ENCODE data around the gene USP22.

Gene USP22

GRCh38 chr17:21043296-21044232, 753 bp upstream of the USP22 start:
- Histone ChIP-seq H3K79me2 (ENCODE audit: insufficient read depth, low read depth) (peaks cover 36% of the 10 kb centered on the region), H2AFZ (ENCODE audit: low read depth) (peak overlapping the region; percentile 74), H3K4me1 (ENCODE audit: low read depth, poor library complexity, severe bottlenecking) (peaks cover 31% of the 10 kb centered on the region), H3K36me3 (ENCODE audit: insufficient read depth) (no peaks in the 10 kb centered on the region), H3K27ac (peak overlapping the region; percentile 92), H4K20me1 (ENCODE audit: insufficient read depth) (peaks cover 4% of the 10 kb centered on the region; the same call in 1 of the 2 replicates), H3K4me3 (IDR thresholded peaks at IDR 0.05; ENCODE audit: insufficient read depth, low read depth, low read length) (no peak overlapping the region), H3K27me3 (ENCODE audit: insufficient read depth, low read depth) (no peaks in the 10 kb centered on the region), H3K4me2 (peak overlapping the region; percentile 71), H3K9ac (peak overlapping the region; percentile 84)
- peak; percentile 68 for TF ChIP-seq CTCF (conservative IDR thresholded peaks at IDR 0.05; ENCODE audit: low read depth, low read length)

GRCh38 chr17:21041741-21042457, 912 bp downstream of the USP22 start:
- Histone ChIP-seq H3K27me3 (ENCODE audit: insufficient read depth, low read depth) (no peaks in the 10 kb centered on the region), H2AFZ (ENCODE audit: low read depth) (no peak overlapping the region), H3K79me2 (ENCODE audit: insufficient read depth, low read depth) (peaks cover 53% of the 10 kb centered on the region), H3K9ac (peak overlapping the region; percentile 88; the same call in 1 of the 2 replicates), H3K4me3 (IDR thresholded peaks at IDR 0.05; ENCODE audit: insufficient read depth, low read depth, low read length) (no peak overlapping the region), H4K20me1 (ENCODE audit: insufficient read depth) (peaks cover 16% of the 10 kb centered on the region; the same call in 1 of the 2 replicates), H3K4me2 (peak overlapping the region; percentile 68), H3K4me1 (ENCODE audit: low read depth, poor library complexity, severe bottlenecking) (peaks cover 47% of the 10 kb centered on the region), H3K27ac (peak overlapping the region; percentile 88), H3K36me3 (ENCODE audit: insufficient read depth) (no peaks in the 10 kb centered on the region)
- TF ChIP-seq CTCF (conservative IDR thresholded peaks at IDR 0.05; ENCODE audit: low read depth, low read length): no peak

- peak overlapping the region; percentile 88; the same call in 1 of the 2 replicates for H3K9ac ChIP-seq
- H3K4me2 ChIP-seq: peak overlapping the region; percentile 68
- TF ChIP-seq CTCF (conservative IDR thresholded peaks at IDR 0.05; ENCODE audit: low read depth, low read length): 0 out of 2 replicates have a peak, but pooled peaks have one; percentile 14
- H3K4me3 ChIP-seq (IDR thresholded peaks at IDR 0.05; ENCODE audit: insufficient read depth, low read depth, low read length): no peak overlapping the region
- no peaks in the 10 kb centered on the region for H3K36me3 ChIP-seq (ENCODE audit: insufficient read depth)
- H4K20me1 ChIP-seq (ENCODE audit: insufficient read depth): peaks cover 16% of the 10 kb centered on the region; the same call in 1 of the 2 replicates
- H2AFZ ChIP-seq (ENCODE audit: low read depth): no peak overlapping the region
- no peak overlapping the region; the same call in 1 of the 2 replicates for H3K27ac ChIP-seq
- peaks cover 65% of the 10 kb centered on the region for H3K4me1 ChIP-seq (ENCODE audit: low read depth, poor library complexity, severe bottlenecking)
- no peaks in the 10 kb centered on the region for H3K27me3 ChIP-seq (ENCODE audit: insufficient read depth, low read depth)
- peaks cover 72% of the 10 kb centered on the region for H3K79me2 ChIP-seq (ENCODE audit: insufficient read depth, low read depth)
These were observed 2.8 kb downstream of the USP22 start for GRCh38 chr17:21039839-21040575.

Data from KMS-11 (cell line).